ENCODE results near the gene PPM1B.
"Not testable (repeated sequence)": the region's sequence is repeated elsewhere in the genome, so short reads cannot be mapped to it uniquely, and the experiment has no call there.

Gene PPM1B

DNA sequence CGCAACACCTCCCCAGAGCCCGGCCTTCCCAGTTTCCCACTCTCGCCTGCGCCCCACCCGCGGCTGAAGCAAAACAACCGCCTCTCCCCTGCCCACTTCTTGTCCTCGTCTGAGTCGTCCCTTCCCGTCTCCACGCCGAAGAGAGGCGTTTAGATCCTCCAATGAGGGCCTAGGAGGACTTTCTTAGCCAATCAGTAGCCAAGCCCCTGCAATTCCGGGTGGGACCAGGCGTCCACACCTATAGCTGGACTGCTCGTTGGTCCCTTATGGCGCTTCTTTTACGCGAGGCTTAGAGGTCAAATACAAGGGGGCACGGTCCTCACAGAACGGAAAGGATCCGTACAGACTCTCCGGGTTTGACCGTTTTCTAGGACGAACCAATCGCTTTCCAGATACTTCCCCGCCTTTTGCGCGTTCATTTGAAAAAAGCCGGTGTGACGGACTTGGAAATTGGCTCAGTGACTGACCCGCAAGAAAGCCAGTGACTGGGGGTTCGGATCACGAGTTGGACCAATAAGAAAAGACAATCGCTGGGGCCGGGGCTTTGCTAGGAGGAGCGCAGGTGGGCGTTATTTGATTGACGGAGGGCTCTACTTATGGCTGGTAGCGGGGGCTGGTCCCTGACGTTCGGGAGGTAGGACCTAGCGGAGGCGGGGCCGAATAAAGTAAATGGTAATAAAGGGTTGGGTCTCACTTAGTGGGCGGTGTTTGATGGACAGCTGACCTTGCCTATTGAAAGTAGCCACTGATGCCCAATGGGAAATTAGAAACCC, 581 bp upstream of the PPM1B start:
- peak; percentile 98 to 100 for DNase-seq (ENCODE audit: low read depth in 1 of 2, low spot score in 1 of 2)
- peak overlapping the region; percentile 53 for H3K4me3 ChIP-seq (replicated peaks; ENCODE audit: insufficient read depth, low read length)
- H3K27me3 ChIP-seq (ENCODE audit: insufficient read depth, poor library complexity, severe bottlenecking), result no peaks in the 10 kb centered on the region
- peak overlapping the region; percentile 98 for H3K27ac ChIP-seq (replicated peaks)
- TF ChIP-seq GABPA (IDR thresholded peaks at IDR 0.05; ENCODE audit: low read depth) (no peak; the same call in 1 of the 2 replicates), CTCF (IDR thresholded peaks at IDR 0.05; ENCODE audit: insufficient read depth, low read length) (no peak), POLR2AphosphoS5 (IDR thresholded peaks at IDR 0.05; ENCODE audit: low read depth) (peak; percentile 79), SPI1 (IDR thresholded peaks at IDR 0.05; ENCODE audit: borderline replicate concordance, low read depth) (no peak)
- TF ChIP-seq, protein P1, sequence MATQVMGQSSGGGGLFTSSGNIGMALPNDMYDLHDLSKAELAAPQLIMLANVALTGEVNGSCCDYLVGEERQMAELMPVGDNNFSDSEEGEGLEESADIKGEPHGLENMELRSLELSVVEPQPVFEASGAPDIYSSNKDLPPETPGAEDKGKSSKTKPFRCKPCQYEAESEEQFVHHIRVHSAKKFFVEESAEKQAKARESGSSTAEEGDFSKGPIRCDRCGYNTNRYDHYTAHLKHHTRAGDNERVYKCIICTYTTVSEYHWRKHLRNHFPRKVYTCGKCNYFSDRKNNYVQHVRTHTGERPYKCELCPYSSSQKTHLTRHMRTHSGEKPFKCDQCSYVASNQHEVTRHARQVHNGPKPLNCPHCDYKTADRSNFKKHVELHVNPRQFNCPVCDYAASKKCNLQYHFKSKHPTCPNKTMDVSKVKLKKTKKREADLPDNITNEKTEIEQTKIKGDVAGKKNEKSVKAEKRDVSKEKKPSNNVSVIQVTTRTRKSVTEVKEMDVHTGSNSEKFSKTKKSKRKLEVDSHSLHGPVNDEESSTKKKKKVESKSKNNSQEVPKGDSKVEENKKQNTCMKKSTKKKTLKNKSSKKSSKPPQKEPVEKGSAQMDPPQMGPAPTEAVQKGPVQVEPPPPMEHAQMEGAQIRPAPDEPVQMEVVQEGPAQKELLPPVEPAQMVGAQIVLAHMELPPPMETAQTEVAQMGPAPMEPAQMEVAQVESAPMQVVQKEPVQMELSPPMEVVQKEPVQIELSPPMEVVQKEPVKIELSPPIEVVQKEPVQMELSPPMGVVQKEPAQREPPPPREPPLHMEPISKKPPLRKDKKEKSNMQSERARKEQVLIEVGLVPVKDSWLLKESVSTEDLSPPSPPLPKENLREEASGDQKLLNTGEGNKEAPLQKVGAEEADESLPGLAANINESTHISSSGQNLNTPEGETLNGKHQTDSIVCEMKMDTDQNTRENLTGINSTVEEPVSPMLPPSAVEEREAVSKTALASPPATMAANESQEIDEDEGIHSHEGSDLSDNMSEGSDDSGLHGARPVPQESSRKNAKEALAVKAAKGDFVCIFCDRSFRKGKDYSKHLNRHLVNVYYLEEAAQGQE (IDR thresholded peaks at IDR 0.05; ENCODE audit: insufficient replicate concordance, low read depth), result peak; percentile 39

GRCh38 chr2:44169155-44169898, 652 bp downstream of the PPM1B start:
- peak in 1 of 2 experiments; percentile 71 for DNase-seq (ENCODE audit: low read depth in 1 of 2, low spot score in 1 of 2)
- Histone ChIP-seq H3K4me3 (replicated peaks; ENCODE audit: insufficient read depth, low read length) (peak overlapping the region; percentile 90), H3K27ac (replicated peaks) (peak overlapping the region; percentile 88), H3K27me3 (ENCODE audit: insufficient read depth, poor library complexity, severe bottlenecking) (no peaks in the 10 kb centered on the region)
- no peak; the same call in 1 of the 2 replicates for TF ChIP-seq POLR2AphosphoS5 (IDR thresholded peaks at IDR 0.05; ENCODE audit: low read depth)
- TF ChIP-seq SPI1 (IDR thresholded peaks at IDR 0.05; ENCODE audit: borderline replicate concordance, low read depth), result peak; percentile 74

GRCh38 chr2:44170311-44170717, 1.6 kb downstream of the PPM1B start:
- TF ChIP-seq POLR2AphosphoS5 (IDR thresholded peaks at IDR 0.05; ENCODE audit: low read depth), result no peak
- no peak for TF ChIP-seq CTCF (IDR thresholded peaks at IDR 0.05; ENCODE audit: insufficient read depth, low read length)
- no peak for TF ChIP-seq SPI1 (IDR thresholded peaks at IDR 0.05; ENCODE audit: borderline replicate concordance, low read depth)
- TF ChIP-seq, protein P1 (IDR thresholded peaks at IDR 0.05; ENCODE audit: insufficient replicate concordance, low read depth), result no peak
- TF ChIP-seq GABPA (IDR thresholded peaks at IDR 0.05; ENCODE audit: low read depth), result no peak
- no peak for DNase-seq (ENCODE audit: low read depth in 1 of 2, low spot score in 1 of 2)
- Histone ChIP-seq H3K4me3 (replicated peaks; ENCODE audit: insufficient read depth, low read length) (peak overlapping the region; percentile 90), H3K27ac (replicated peaks) (peak overlapping the region; percentile 88), H3K27me3 (ENCODE audit: insufficient read depth, poor library complexity, severe bottlenecking) (no peaks in the 10 kb centered on the region)

DNA sequence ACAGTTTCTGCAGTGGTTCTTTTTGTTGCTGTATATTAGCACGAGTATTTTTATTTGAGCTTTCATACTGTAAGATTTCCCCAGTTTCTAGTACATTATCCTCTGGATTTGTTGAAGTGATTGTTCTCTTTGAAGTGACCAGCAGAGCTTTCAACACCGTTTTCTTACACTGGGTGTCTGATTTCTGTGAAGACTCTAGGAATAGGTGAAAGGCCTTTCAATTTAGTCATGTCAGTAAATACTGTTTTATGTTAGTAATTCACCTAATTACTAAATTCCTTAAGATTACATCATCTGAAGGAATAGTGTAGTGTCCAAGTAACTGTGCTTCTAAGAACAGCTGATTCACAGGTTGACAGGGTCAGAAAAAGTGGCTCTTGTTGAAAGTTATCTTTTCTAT, 2.3 kb downstream of the PPM1B start:
- Histone ChIP-seq H3K4me3 (replicated peaks; ENCODE audit: insufficient read depth, low read length) (peak overlapping the region; percentile 90), H3K27ac (replicated peaks) (no peak overlapping the region), H3K27me3 (ENCODE audit: insufficient read depth, poor library complexity, severe bottlenecking) (no peaks in the 10 kb centered on the region)
- no peak for DNase-seq (ENCODE audit: low read depth in 1 of 2, low spot score in 1 of 2)
- TF ChIP-seq POLR2AphosphoS5 (IDR thresholded peaks at IDR 0.05; ENCODE audit: low read depth), result no peak
- no peak for TF ChIP-seq SPI1 (IDR thresholded peaks at IDR 0.05; ENCODE audit: borderline replicate concordance, low read depth)
- TF ChIP-seq CTCF (IDR thresholded peaks at IDR 0.05; ENCODE audit: insufficient read depth, low read length), result no peak
- TF ChIP-seq GABPA (IDR thresholded peaks at IDR 0.05; ENCODE audit: low read depth), result no peak
- TF ChIP-seq, protein P1 (IDR thresholded peaks at IDR 0.05; ENCODE audit: insufficient replicate concordance, low read depth), result no peak

DNA sequence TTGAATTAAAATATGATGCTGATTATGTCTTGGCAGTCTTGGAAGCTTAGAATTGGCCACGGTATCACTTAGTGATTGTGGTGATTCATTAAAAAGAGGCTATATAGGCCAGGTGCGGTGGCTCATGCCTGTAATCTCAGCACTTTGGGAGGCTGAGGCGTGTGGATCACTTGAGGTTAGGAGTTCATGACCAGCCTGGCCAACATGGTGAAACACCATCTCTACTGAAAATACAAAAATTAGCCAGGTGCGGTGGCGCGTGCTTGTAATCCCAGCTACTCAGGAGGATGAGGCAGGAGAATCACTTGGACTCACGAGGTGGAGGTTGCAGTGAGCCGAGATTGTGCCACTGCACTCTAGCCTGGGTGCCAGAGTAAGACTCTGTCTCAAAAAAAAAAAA, 2.8 kb downstream of the PPM1B start:
- not testable (repeated sequence) for DNase-seq (ENCODE audit: low read depth in 1 of 2, low spot score in 1 of 2); H3K27ac ChIP-seq (replicated peaks); H3K27me3 ChIP-seq (ENCODE audit: insufficient read depth, poor library complexity, severe bottlenecking)
- peak overlapping the region; percentile 90; the same call in 1 of the 2 replicates for H3K4me3 ChIP-seq (replicated peaks; ENCODE audit: insufficient read depth, low read length)
